Measurements from ENCODE around the gene SPSB1.
A peak's percentile ranks its signal among the peaks of the same experiment; 100 is the strongest.

SPSB1 gene

GRCh38 chr1:9260059-9260766, 32.5 kb upstream of the SPSB1 start:
- no peak for DNase-seq

- no peak for DNase-seq
These were observed 31.2 kb upstream of the SPSB1 start for GRCh38 chr1:9261496-9261895.

- no peak for DNase-seq
These were observed 30.4 kb upstream of the SPSB1 start for GRCh38 chr1:9262096-9262986.

DNA sequence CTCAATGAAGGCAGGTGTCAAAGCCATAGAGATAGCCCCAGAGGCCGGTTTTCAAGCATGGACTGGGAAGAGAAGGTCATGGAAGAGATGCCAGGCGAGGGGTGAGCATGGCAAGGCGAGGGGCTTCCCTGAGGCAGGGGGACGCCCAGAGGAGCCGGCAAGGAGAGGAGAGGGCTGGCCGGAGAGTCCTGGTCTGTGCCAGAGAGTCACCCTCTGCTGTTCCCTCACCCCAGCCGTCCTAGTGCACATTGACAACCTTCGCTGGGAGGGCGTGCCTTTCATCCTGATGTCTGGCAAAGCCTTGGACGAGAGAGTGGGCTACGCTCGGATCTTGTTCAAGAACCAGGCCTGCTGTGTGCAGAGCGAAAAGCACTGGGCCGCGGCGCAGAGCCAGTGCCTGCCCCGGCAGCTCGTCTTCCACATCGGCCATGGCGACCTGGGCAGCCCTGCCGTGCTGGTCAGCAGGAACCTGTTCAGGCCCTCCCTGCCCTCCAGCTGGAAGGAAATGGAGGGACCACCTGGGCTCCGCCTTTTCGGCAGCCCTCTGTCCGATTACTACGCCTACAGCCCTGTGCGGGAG, 29.3 kb upstream of the SPSB1 start:
- DNase-seq: no peak

DNA sequence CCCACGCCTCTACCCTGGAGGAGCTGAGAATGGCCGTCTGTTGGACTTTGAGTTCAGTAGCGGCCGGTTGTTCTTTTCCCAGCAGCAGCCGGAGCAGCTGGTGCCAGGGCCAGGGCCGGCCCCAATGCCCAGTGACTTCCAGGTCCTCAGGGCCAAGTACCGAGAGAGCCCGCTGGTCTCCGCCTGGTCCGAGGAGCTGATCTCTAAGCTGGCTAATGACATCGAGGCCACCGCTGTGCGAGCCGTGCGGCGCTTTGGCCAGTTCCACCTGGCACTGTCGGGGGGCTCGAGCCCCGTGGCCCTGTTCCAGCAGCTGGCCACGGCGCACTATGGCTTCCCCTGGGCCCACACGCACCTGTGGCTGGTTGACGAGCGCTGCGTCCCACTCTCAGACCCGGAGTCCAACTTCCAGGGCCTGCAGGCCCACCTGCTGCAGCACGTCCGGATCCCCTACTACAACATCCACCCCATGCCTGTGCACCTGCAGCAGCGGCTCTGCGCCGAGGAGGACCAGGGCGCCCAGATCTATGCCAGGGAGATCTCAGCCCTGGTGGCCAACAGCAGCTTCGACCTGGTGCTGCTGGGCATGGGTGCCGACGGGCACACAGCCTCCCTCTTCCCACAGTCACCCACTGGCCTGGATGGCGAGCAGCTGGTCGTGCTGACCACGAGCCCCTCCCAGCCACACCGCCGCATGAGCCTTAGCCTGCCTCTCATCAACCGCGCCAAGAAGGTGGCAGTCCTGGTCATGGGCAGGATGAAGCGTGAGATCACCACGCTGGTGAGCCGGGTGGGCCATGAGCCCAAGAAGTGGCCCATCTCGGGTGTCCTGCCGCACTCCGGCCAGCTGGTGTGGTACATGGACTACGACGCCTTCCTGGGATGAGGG, 28.5 kb upstream of the SPSB1 start:
- no peak for DNase-seq

DNA sequence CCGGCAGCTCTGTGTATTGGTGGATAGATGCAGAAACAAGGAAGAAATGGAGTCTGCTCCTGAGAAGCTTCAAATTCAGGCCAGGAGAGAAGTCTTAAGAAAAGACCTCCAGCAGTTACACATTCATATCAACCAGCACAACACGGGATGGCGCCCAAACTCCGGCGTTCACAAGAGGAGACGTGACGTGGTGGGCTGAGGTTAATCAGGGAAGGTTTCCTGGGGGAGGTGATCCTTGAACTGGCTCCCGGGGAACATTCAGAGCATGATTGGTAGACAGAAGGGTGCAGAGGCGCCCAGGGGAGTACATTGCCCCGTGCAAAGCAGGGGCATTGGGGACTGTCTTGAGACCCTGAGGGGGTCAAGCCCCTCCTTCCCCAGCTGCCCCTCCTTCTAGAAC, 27.7 kb upstream of the SPSB1 start:
- DNase-seq: no peak

DNA sequence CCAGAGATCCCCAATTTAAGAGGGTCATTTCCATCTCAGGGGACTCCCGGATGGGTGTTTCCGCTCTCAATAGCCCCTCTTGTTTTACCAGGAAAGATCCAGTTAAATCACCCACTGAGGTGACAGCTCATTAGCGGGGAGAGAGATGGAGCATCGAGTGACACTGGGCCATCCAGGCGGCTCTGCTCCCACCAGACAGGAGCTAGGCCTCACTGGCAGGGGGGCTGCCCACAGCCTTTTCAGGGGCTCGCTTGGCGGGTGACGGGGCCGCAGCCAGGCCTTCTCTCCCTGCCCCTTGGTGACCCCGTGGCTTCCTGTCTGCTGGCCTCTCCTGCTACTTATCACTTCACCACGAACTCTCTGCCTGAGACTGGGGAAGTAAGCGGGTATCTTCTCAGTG, 26.7 kb upstream of the SPSB1 start:
- DNase-seq: no peak

GRCh38 chr1:9267352-9267686, 25.4 kb upstream of the SPSB1 start:
- DNase-seq: no peak

DNA sequence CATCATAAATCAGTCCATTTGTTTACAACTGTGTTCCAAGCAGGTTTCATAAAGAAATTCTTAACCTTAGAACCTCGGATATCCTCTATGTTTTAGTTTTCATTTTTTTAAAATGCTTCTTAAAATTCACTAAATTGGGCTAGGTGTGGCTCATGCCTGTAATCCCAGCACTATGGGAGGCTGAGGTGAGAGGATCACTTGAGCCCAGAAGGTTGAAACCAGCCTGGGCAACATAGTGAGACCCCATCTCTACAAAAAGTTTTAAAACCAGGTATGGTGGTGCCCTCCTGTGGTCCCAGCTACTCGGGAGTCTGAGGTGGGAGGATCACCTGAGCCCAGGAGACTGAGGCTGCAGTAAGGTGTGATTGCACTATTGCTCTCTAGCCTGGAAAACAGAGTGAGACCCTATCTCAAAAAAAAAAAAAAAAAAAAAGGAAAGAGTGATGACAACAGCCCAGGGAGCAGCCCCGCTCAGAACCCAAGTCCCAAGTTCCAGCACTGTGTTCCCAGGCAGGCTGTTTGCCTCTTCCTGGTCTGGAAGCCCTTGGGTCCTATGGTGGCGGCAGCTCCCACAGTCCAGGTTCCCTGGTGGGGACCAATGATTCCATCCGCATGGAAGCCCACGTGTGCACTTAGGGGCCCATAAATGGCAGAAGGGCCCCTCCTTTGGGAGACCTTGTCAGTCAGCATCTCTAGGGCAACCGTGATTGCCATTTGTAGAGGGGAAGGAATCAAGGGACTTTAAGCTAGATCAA, 24.7 kb upstream of the SPSB1 start:
- no peak for DNase-seq

DNA sequence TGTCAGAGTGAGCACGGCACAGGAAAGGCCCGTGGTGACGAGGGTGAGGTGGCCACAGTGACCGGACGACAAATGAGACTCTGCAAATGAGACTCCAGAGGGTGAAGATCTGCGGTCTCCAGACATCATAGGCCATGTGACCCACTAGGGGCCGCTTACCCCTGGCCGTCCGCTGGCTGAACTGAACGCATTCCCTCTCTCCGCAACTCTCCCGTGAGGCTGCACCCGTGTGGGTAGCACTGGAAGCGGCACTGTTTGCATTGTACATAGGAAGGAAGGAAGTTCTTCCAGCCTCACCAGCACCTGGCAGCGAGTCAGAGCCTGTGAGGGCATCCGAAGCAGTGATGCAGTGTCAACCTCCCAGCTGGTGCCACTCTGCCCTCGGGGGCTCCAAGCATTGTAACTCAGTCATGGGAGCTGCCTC, 23.6 kb upstream of the SPSB1 start:
- DNase-seq: no peak

DNA sequence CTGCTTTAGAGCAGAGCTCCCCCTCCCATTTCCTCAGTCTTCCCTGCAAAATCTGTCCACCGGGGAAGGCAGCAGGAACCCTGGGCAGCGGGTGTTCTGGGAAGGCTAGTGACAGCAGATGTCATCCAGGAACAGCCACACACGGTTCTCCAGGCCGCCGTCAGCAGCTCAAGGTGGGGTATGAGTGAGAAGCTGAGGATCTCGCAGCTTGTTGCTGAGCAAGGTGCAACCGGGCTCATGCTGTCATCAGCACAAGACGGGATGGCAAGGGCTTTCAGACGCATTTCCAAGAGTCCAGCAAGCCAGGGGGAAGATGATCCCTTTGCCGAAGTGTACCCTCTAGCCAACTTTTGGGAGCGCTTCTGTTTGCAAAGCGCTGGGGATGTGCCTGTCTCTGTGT, 23.0 kb upstream of the SPSB1 start:
- DNase-seq: no peak

DNA sequence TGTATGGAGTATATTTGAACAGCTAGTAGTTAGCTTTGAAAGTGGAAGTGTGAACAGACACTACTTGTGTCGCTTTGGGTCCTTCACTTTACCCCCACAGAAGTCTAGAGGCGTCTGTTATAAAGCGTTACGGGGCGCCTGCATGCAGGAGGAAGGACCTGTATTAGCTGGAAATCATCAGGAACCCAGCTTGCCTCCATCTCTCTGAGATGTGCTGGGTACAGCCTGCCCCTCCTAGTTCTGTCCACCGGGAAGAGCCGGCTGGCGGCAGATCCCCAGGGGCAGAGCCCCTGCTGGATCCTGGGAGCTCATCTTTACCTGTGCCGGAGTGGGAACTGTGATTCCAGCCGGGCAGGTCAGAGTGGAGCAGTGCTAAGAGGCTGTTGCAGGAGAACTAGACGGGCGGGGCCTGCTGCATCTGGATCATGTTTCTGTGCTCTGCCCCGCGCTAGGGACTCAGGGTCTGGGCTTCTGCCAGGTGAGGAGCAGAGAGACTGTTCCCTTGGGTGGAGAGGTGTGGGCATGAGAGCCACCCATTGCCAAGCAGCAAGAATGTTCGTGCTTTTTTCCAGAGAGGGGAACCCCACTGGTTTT, 22.3 kb upstream of the SPSB1 start:
- no peak for DNase-seq

DNA sequence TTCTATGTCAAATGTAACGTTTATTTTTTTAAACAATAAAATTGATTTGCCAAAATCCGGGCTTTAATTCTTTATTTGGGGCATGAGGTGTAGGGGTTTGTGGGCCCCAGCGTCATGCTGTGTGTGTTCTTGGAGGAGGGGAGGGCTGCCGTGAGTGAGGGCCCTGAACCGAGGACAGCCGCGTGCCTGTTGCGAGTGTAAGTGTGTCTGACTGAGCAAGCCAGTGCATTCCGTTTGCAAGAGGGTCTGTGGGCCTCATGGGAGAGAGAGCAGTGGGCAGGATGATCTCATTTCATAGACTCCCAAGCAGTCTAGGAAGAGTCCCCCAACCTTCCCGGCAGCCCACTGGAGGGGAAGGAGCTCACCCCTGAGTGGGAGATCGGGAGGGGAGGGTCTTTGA, 21.4 kb upstream of the SPSB1 start:
- no peak for DNase-seq

- DNase-seq: no peak
These were observed 20.7 kb upstream of the SPSB1 start for GRCh38 chr1:9271861-9272595.

- DNase-seq: no peak
These were observed 19.5 kb upstream of the SPSB1 start for GRCh38 chr1:9273177-9273576.

DNA sequence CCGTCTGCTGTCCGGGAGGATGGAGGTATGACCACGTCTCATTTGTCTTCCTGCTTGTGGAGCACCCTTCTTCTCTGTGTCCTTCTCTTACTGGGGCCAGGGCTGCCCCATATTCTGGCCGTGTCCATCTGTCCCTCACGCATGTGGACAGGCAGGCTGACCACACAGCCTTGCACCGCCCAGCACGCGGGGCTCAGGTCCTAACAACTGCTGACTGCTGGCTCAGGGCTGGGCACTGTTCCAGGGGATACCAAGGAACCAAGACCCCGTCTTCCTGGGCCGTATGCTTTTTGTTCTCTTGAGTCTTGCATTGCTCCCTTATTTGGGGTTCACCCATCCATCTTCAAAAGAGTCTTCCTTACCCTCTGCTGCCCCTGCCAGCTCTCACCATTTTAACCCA, 17.5 kb upstream of the SPSB1 start:
- DNase-seq: no peak

DNA sequence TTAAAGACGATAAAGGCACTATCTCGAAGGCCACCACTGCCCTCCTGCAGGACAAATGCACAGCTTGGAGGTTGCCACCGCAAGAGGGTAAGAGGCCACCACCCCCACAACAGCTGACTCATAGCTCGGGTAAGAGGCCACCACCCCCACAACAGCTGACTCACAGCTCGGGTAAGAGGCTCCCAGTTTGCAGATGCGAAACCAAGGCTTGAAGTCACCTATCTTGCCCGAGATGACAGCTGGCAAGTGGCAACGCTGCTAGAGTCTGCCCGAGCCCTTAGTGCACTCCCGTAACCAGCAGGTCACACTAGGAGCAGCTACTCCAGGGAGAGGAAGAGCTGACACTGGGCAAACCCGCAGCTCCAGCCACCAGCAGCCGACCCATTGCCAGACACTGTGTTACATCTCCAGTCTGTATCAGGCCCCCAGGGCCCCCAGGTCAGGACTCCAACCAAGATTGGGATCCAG, 17.1 kb upstream of the SPSB1 start:
- DNase-seq: peak; percentile 78

GRCh38 chr1:9278116-9278515, 14.6 kb upstream of the SPSB1 start:
- DNase-seq: no peak

DNA sequence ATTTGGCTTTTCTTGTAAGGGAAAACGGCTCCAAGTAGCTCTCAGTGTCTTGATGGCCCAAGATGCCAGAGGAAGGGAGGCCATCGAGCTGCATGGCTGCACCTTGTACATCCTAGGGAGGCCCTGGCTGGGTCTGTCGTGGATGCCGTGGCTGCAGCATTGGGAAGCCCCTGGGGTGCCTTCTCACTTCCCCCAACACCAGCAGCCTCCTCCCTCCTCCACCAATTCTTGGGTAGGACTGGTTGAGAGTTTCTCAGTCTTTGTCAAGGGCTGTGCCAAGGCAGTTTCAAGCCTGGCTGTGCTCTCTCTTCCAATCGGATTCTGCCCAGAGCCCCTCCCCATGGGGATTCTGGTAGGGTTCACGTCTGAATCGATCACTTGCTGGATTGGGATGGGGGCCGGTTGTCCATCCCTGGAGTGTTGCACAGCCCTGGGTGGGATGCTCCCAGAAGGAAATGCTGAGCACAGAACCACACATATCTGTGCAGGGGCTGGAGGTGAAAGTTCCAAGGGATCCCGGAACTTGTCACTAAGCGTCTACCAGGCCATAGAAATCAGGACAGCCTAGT, 14.0 kb upstream of the SPSB1 start:
- no peak for DNase-seq

DNA sequence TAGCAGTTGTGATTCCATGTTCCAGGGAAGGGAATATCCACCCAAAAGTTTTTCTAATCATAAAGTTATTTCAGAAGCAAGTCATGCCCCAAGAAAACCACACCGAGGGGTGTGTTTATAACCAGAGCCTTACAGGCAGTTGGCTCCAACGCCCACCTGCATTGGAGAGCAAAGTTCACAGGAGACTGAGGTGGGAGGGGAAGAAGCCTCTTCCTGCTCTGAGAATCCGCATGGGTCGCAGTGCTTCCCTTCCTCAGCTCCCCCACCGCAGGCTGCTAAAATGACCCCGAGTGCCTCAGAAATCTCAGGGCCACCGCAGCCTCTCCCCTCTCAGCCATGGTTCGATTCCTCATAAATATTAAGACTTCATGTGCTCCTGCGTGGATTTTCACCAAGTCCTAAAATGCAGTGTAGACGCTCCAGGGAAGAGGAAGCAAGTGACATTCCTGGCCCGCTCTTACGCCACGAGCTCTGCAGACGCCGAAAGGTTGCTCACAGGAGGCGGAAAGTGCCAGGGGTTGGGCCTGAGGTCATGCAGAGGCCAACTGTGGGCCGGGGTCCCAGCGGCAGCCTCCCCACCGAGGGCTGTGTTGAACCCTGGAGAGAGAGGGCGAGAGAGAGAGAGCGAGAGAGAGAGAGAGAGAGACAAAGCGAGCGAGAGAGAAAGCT, 13.4 kb upstream of the SPSB1 start:
- DNase-seq: no peak
